H1 (cell line): Measurements from ENCODE around the gene BNIP2. TPM values are rescaled to one million over a fixed set of nuclear protein-coding genes. Genes with fewer than 3 reads are reported as not detected.

Source experiments
- BCL11A ChIP-seq, 2 experiments: IDR thresholded peaks; one replicate each; pipeline ENCODE4 v1.6.1; 2011; ENCODE audit warnings: low read depth in 2 of 2, low read length in 2 of 2, mild to moderate bottlenecking in 2 of 2
- BRCA1 ChIP-seq: IDR thresholded peaks from 2 replicates; pipeline ENCODE4 v1.6.1; 2012; ENCODE audit warnings: low read depth, low read length, improper control_type of control experiment
- CBX8 ChIP-seq: fragments of 300-800, 300-1000 bp; sonication (generic); IDR thresholded peaks from 2 replicates; pipeline ENCODE4 v1.7.1; 2016; ENCODE audit warnings: low read depth, low read length, borderline replicate concordance
- CREB1 ChIP-seq: IDR thresholded peaks from 2 replicates; pipeline ENCODE4 v1.6.1; 2012; ENCODE audit warnings: inconsistent platforms
- CTBP2 ChIP-seq: IDR thresholded peaks from 2 replicates; pipeline ENCODE4 v1.7.0; 2011; ENCODE audit warnings: borderline replicate concordance, mild to moderate bottlenecking, moderate library complexity, mixed read lengths, low read length; ENCODE audit not compliant: insufficient read depth, insufficient read length
- CTCF ChIP-seq, 3 experiments: IDR thresholded peaks; 1 replicate in 2 of 3; 2 replicates in 1 of 3; pipeline versions ENCODE4 v1.5.1 to v1.6.1; 2011; ENCODE audit warnings: low read length in 3 of 3, mild to moderate bottlenecking in 3 of 3, inconsistent platforms in 2 of 3, low read depth in 1 of 3, moderate library complexity in 1 of 3; ENCODE audit not compliant: insufficient read depth in 1 of 3; ENCODE audit errors: control extremely low read depth in 1 of 3
- FOSL1 ChIP-seq: IDR thresholded peaks from 2 replicates; pipeline ENCODE4 v1.6.1; 2011; ENCODE audit warnings: mild to moderate bottlenecking, low read depth, low read length, moderate library complexity; ENCODE audit not compliant: insufficient read depth
- KDM4A ChIP-seq: IDR thresholded peaks from one replicate; pipeline ENCODE4 v1.7.1; 2012; ENCODE audit warnings: low read depth, mild to moderate bottlenecking, moderate library complexity, low read length, inconsistent platforms; ENCODE audit not compliant: severe bottlenecking
- NRF1 ChIP-seq: IDR thresholded peaks from 2 replicates; pipeline ENCODE4 v1.6.1; 2011; ENCODE audit warnings: mild to moderate bottlenecking, low read depth, low read length, improper control_type of control experiment
- POLR2A ChIP-seq, 2 experiments: IDR thresholded peaks; 1 replicate in 1 of 2; 2 replicates in 1 of 2; pipeline ENCODE4 v1.6.1; 2011; ENCODE audit warnings: low read depth in 2 of 2, low read length in 2 of 2, mild to moderate bottlenecking in 2 of 2; ENCODE audit errors: control extremely low read depth in 1 of 2
- POLR2AphosphoS5 ChIP-seq: IDR thresholded peaks from 2 replicates; pipeline ENCODE4 v1.6.1; 2011; ENCODE audit warnings: low read depth, low read length
- RAD21 ChIP-seq, 2 experiments: IDR thresholded peaks in 1 of 2; conservative IDR thresholded peaks in 1 of 2; 2 replicates each; pipeline ENCODE4 v1.6.1; 2011; ENCODE audit warnings: low read depth in 2 of 2, low read length in 2 of 2, improper control_type of control experiment in 1 of 2, inconsistent platforms in 1 of 2, mild to moderate bottlenecking in 1 of 2, moderate library complexity in 1 of 2
- SAP30 ChIP-seq: fragments of 300-600 bp; sonication (generic); IDR thresholded peaks from 2 replicates; pipeline ENCODE4 v1.7.1; 2012; ENCODE audit warnings: low read length, moderate library complexity, mild to moderate bottlenecking, inconsistent platforms; ENCODE audit not compliant: insufficient read depth, insufficient replicate concordance
- SIN3A ChIP-seq, 2 experiments: IDR thresholded peaks in 1 of 2; conservative IDR thresholded peaks in 1 of 2; 2 replicates each; pipeline ENCODE4 v1.6.1; 2011 to 2012; ENCODE audit warnings: low read length in 2 of 2, improper control_type of control experiment in 1 of 2, low read depth in 1 of 2, mild to moderate bottlenecking in 1 of 2
- SIRT6 ChIP-seq: IDR thresholded peaks from one replicate; pipeline ENCODE4 v1.7.1; 2012; ENCODE audit warnings: low read length, inconsistent platforms
- SP1 ChIP-seq: IDR thresholded peaks from 2 replicates; pipeline ENCODE4 v1.6.1; 2011; ENCODE audit warnings: low read depth, low read length
- SUZ12 ChIP-seq: fragments of 200-600 bp; sonication (generic); IDR thresholded peaks from 2 replicates; pipeline ENCODE4 v1.6.1; 2012; ENCODE audit warnings: mild to moderate bottlenecking, inconsistent platforms, low read length, moderate library complexity, mixed read lengths
- TAF7 ChIP-seq: optimal IDR thresholded peaks from 2 replicates; pipeline ENCODE3; 2011; ENCODE audit warnings: low read depth, mild to moderate bottlenecking, inconsistent platforms, low read length, moderate library complexity, borderline replicate concordance
- TBP ChIP-seq: IDR thresholded peaks from 2 replicates; pipeline ENCODE4 v1.6.1; 2011; ENCODE audit warnings: low read depth, low read length, improper control_type of control experiment
- TEAD4 ChIP-seq: IDR thresholded peaks from 2 replicates; pipeline ENCODE4 v1.6.1; 2012; ENCODE audit warnings: low read depth, low read length, inconsistent platforms, mixed read lengths
- polyA plus RNA-seq, 7 experiments: library from polyadenylated mRNA; depleted of rRNA in 3 of 7; stranded (reverse) in 5 of 7; unstranded in 2 of 7; fragments of >200 nt in 5 of 7; fragments of 200-250 nt in 2 of 7; gene quantifications; 1 replicate in 5 of 7; 2 replicates in 1 of 7; 4 replicates in 1 of 7; pipeline versions ENCODE4 v1.2.1 to v1.2.3, GENCODE V29; 2011 to 2013; ENCODE audit warnings: missing spikeins in 2 of 7, mixed read lengths in 2 of 7
- total RNA-seq: library from RNA; stranded (reverse); fragmentation: NEBNext Ultra II Directional; extraction: Animal tissue kit (Norgen Biotek cat#: 25700); gene quantifications from 2 replicates; pipeline ENCODE4 v1.2.1, GENCODE V29; 2021

BNIP2 gene
- total and polyA plus RNA-seq, 2 of the 8 experiments (the other 6 are each of a cell fraction or from before 2014, with no cell fraction given) = 11.8 to 40.6 TPM

DNA sequence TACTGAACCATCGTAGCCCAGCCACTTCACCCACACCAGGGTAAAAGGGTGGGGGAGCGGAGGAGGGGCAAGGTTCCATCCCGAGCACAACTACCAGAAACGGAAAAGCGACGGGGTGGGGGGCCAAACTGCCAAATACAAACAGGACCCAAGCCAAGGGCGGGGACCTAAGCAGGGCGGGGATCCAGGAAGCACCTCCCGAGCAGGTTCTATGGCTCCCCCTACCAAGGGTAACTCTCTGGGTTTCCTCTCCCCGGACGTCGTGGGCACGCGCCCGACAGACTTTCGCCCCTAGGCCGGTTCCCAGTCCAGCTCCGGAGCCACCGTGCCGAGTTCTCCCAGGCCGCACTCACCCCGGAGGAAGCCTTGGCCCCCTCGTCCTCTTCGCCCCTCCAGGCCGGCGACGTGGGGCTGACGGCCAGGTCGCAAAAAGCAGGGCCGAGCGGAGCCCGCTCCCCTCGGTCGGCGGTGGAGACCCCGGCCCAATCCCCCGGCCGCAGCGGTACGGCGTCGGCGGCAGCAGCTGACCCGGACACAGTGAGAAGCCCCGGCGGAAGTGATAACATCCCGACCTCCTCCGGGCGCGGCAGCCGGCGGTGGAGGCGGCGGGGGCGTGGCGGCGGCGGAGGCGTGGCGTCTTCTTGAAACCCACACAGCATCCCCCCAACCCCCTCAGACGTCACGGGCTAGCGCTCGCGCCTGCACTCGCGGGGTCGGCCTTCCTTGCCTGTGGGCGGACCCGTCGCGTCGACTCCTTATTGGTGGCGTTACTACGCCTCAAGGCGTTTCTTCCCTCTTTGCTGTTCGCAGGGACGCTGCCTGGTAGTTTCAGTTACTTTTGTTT, at the start of gene BNIP2 (continued):
- TF ChIP-seq TEAD4 (no peak), TAF7 (peak; percentile 54), SAP30 (no peak), SP1 (peak; percentile 68; the same call in 1 of the 2 replicates), POLR2A (IDR thresholded peaks at IDR 0.05; ENCODE audit: control extremely low read depth in 1 of 2, low read depth in 2 of 2, low read length in 2 of 2) (peak; percentile 77 to 88), CBX8 (no peak), BCL11A (IDR thresholded peaks at IDR 0.05; ENCODE audit: low read depth in 2 of 2, low read length in 2 of 2) (no peak), CTBP2 (no peak), CREB1 (peak; percentile 89), CTCF (IDR thresholded peaks at IDR 0.05; ENCODE audit: control extremely low read depth in 1 of 3, insufficient read depth in 1 of 3, low read depth in 1 of 3, low read length in 3 of 3) (no peak), POLR2AphosphoS5 (peak; percentile 86), RAD21 (IDR thresholded peaks at IDR 0.05 in 1 of 2, conservative IDR thresholded peaks at IDR 0.05 in 1 of 2; ENCODE audit: low read depth in 2 of 2, low read length in 2 of 2) (no peak), SIN3A (conservative IDR thresholded peaks at IDR 0.05 in 1 of 2, IDR thresholded peaks at IDR 0.05 in 1 of 2; ENCODE audit: low read depth in 1 of 2, low read length in 2 of 2) (peak; percentile 33 to 47; a peak in 1 of 4 replicates), NRF1 (no peak), SUZ12 (no peak), SIRT6 (no peak), BRCA1 (0 out of 2 replicates have a peak, but pooled peaks have one; percentile 52), FOSL1 (peak; percentile 40; the same call in 1 of the 2 replicates), TBP (peak; percentile 80), KDM4A (peak; percentile 66)
